ENCODE data around the gene RASGRP2.

Gene RASGRP2

DNA sequence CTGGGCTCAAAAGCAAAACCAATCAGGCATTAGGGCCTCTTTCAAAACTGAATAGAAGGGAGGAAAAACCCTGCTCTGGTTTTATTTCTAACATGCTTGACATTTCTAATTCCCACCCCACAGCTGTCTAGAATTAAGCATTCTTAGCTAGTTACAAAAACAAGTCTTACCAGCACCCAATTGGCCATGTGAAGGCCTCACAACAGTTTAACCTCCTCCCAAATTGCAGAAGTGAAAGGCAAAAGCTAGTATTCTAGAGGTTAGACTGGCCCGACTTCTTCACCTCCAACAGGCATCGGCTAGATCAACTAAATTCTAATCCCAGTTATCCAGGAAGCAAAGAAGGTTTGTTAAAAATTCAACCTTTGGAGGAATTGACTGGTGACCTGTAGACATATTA is 27.9 kb upstream of the RASGRP2 start:
- DNase-seq (ENCODE audit: low spot score): peak; percentile 50
- TF ChIP-seq, protein P1, sequence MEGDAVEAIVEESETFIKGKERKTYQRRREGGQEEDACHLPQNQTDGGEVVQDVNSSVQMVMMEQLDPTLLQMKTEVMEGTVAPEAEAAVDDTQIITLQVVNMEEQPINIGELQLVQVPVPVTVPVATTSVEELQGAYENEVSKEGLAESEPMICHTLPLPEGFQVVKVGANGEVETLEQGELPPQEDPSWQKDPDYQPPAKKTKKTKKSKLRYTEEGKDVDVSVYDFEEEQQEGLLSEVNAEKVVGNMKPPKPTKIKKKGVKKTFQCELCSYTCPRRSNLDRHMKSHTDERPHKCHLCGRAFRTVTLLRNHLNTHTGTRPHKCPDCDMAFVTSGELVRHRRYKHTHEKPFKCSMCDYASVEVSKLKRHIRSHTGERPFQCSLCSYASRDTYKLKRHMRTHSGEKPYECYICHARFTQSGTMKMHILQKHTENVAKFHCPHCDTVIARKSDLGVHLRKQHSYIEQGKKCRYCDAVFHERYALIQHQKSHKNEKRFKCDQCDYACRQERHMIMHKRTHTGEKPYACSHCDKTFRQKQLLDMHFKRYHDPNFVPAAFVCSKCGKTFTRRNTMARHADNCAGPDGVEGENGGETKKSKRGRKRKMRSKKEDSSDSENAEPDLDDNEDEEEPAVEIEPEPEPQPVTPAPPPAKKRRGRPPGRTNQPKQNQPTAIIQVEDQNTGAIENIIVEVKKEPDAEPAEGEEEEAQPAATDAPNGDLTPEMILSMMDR (IDR thresholded peaks at IDR 0.05; ENCODE audit: extremely low read depth, insufficient read depth, missing control alignments): no peak
- in situ Hi-C loops (cut with MboI; ENCODE audit: low pct_unique_long_range_greater_than_20kb, low sequenced_read_pairs, unreplicated experiment): no loop called here

DNA sequence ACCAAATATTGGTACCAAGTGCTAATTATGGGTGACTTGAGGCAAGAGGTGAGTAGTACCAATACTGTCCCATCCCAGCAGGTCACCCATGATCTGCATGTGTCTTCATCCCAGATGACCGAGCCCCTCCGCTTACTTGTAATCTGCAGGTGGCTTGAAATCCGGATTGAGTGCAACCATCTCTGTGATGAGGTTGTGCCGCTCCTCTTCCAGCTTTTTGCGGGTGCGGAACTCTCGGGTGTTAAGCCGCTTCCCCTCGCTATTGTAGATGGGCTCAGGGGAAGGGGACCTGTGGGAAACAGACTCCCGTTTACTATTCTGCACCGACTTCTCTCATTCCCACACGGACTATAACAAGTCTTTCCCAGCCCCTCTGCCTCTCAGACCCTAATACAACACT is 26.2 kb upstream of the RASGRP2 start:
- TF ChIP-seq, protein P1 (IDR thresholded peaks at IDR 0.05; ENCODE audit: extremely low read depth, insufficient read depth, missing control alignments): no peak
- in situ Hi-C loops (cut with MboI; ENCODE audit: low pct_unique_long_range_greater_than_20kb, low sequenced_read_pairs, unreplicated experiment): no loop called here
- no peak for DNase-seq (ENCODE audit: low spot score)

DNA sequence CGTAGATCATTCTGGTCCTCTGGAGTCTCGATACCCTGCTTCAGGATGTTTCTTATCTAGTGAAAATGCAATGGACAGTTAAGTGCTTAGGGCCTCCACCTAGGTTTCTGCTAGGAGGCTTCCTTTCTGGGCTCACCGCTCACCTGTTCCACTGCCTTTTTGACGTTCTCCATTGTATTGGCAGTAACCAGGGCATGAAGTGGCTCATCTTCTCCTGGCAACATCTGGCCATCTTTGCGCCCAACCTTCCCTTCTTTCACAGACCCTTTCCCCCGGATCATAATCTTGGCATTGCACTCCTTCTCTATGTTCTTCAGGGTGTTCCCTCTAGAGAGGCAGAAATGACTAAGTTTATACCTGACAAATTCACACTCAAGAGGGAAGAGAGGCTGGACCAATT is 25.3 kb upstream of the RASGRP2 start:
- TF ChIP-seq, protein P1 (IDR thresholded peaks at IDR 0.05; ENCODE audit: extremely low read depth, insufficient read depth, missing control alignments): no peak
- no peak for DNase-seq (ENCODE audit: low spot score)
- in situ Hi-C loops (cut with MboI; ENCODE audit: low pct_unique_long_range_greater_than_20kb, low sequenced_read_pairs, unreplicated experiment): no loop called here

DNA sequence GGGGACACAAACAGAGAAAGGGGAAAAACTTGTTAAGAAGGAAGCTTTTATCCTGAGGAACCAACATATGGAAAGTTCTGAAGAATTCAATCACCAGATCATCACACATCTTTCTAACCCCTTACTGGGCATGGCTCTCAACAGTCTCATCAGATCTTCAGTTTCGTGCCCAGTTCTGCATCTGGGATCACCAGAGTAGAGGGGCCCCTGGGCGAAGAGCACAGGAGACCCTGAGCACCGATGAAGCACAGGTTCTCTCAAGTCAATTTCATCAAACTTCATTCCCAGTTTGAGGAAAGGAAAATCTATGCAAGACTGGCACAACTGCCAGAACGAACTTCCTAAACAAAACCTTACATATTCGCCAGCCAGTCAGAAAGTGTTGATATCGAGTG is 24.4 kb upstream of the RASGRP2 start:
- in situ Hi-C loops (cut with MboI; ENCODE audit: low pct_unique_long_range_greater_than_20kb, low sequenced_read_pairs, unreplicated experiment): no loop called here
- TF ChIP-seq, protein P1 (IDR thresholded peaks at IDR 0.05; ENCODE audit: extremely low read depth, insufficient read depth, missing control alignments): no peak
- DNase-seq (ENCODE audit: low spot score): no peak

DNA sequence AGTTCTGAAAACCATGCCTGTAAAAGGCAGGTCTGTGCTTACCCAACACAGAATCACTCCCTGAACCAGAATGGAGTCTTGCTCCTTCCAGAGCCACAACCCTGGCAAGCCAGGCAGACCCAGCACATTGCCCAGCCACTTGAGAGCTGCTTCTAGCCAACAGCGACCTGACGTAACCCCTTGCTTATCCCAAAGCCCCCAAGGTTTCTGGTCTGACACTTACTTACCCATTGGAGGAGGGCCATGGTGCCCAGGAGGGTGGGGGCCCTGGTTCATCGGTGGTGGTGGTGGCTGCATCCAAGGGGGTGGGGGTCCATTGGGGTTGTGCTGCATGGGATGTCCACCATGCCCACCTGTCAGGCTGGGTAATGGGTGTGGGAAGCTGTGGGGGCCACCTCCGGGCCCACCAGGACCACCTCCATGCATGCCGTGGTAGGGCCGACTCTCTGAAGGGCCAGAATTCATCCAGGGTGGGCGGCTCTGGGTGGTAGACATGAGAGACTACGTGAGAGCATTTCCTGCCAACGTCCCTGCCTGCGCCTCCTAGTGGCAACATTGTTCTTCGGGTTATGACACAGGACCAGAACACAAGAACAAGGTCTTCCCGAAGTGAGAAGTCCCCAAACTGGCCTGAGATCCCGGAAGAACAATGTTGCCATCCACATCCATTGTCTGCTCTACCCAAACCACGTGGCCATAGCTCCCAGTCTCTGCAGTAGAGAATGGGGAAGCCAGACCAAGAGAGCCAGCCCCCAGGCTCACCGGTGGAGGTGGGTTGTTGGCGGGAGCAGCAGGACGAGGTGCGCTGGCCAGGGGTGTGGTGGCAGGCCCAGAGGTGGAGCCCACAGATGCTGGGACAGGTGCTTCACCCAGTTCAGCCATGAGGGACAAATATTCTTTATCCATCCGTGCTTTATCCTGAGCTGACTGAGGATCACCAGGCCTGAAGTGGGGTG is 23.7 kb upstream of the RASGRP2 start:
- DNase-seq (ENCODE audit: low spot score): peak; percentile 58
- TF ChIP-seq, protein P1 (IDR thresholded peaks at IDR 0.05; ENCODE audit: extremely low read depth, insufficient read depth, missing control alignments): peak; percentile 75
- in situ Hi-C loops (cut with MboI; ENCODE audit: low pct_unique_long_range_greater_than_20kb, low sequenced_read_pairs, unreplicated experiment): no loop called here

DNA sequence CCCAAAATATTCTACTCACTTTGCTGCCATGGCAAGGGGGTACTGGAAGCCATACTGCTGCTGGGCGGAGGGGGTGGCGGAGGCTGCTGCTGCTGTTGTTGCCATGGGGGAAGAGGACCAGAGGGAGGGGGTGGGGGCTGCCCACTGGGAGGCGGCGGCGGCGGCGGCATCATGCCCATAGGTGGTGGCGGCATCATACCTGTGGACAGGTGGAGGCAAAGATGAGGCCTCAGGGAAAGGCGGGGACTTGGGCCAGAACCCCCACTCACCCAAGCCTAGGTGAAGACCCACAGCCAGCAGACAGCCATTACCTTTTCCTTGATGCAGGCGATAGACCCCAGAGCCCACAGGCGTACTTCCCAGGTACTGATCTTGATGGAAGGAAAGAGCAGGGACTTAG is 22.9 kb upstream of the RASGRP2 start:
- TF ChIP-seq, protein P1 (IDR thresholded peaks at IDR 0.05; ENCODE audit: extremely low read depth, insufficient read depth, missing control alignments): no peak
- in situ Hi-C loops (cut with MboI; ENCODE audit: low pct_unique_long_range_greater_than_20kb, low sequenced_read_pairs, unreplicated experiment): no loop called here
- DNase-seq (ENCODE audit: low spot score): no peak

Data from GM13977 (cell line).